ENCODE measurements around the gene TP53BP2.

Gene TP53BP2

GRCh38 chr1:223731133-223731770 is 114.5 kb downstream of the TP53BP2 start:
- Histone ChIP-seq H3K4me2 (ENCODE audit: low read length) (peak overlapping the region; percentile 68), H3K36me3 (ENCODE audit: insufficient read depth, low read length) (peaks cover 68% of the 10 kb centered on the region), H3K4me1 (ENCODE audit: control insufficient read depth, insufficient read depth, low read length) (peaks cover 74% of the 10 kb centered on the region), H3K4me3 (ENCODE audit: low read length) (peak overlapping the region; percentile 41), H3K9ac (ENCODE audit: low read depth, low read length) (peak overlapping the region; percentile 61), H3K27me3 (ENCODE audit: control insufficient read depth, insufficient read depth, low read length) (no peaks in the 10 kb centered on the region), H3K9me3 (replicated peaks; ENCODE audit: low read length) (no peaks in the 10 kb centered on the region)

- no peaks in the 10 kb centered on the region for H3K27me3 ChIP-seq (ENCODE audit: control insufficient read depth, insufficient read depth, low read length)
- peaks cover 68% of the 10 kb centered on the region for H3K36me3 ChIP-seq (ENCODE audit: insufficient read depth, low read length)
- H3K9me3 ChIP-seq (replicated peaks; ENCODE audit: low read length): no peaks in the 10 kb centered on the region
- peaks cover 77% of the 10 kb centered on the region for H3K4me1 ChIP-seq (ENCODE audit: control insufficient read depth, insufficient read depth, low read length)
- no peak overlapping the region for H3K4me3 ChIP-seq (ENCODE audit: low read length)
- peak overlapping the region; percentile 68 for H3K4me2 ChIP-seq (ENCODE audit: low read length)
- H3K9ac ChIP-seq (ENCODE audit: low read depth, low read length): peak overlapping the region; percentile 61
Observed at GRCh38 chr1:223730479-223731132, 115.1 kb downstream of the TP53BP2 start.

- peaks cover 80% of the 10 kb centered on the region for H3K4me1 ChIP-seq (ENCODE audit: control insufficient read depth, insufficient read depth, low read length)
- H3K9ac ChIP-seq (ENCODE audit: low read depth, low read length): no peak overlapping the region
- no peaks in the 10 kb centered on the region for H3K27me3 ChIP-seq (ENCODE audit: control insufficient read depth, insufficient read depth, low read length)
- H3K4me2 ChIP-seq (ENCODE audit: low read length): no peak overlapping the region
- H3K4me3 ChIP-seq (ENCODE audit: low read length): no peak overlapping the region
- H3K9me3 ChIP-seq (replicated peaks; ENCODE audit: low read length): no peaks in the 10 kb centered on the region
- peaks cover 71% of the 10 kb centered on the region for H3K36me3 ChIP-seq (ENCODE audit: insufficient read depth, low read length)
Observed at GRCh38 chr1:223729906-223730305, 115.8 kb downstream of the TP53BP2 start.
